Upper lobe of right lung (tissue), 1 donor: Measurements from ENCODE around the gene ARL10. TPM values are rescaled to one million over a fixed set of nuclear protein-coding genes. Genes with fewer than 3 reads are reported as not detected.

Experiments used
- microRNA-seq: library from miRNA; unstranded; fragments of <30 nt; microRNA quantifications from one replicate; pipeline ENCODE4 v1.2.0, GENCODE V29; 2020; ENCODE audit warnings: borderline microRNAs expressed
- total RNA-seq: library from RNA; stranded (reverse); fragmentation: NEBNext Ultra II Directional; extraction: Animal tissue kit (Norgen Biotek cat#: 25700); gene quantifications from one replicate; pipeline ENCODE4 v1.2.1, GENCODE V29; 2021
- donor health status: DM: no; HTN: yes; CAD: no; lungs with severe emphysema.

Gene ARL10
- total RNA-seq, 1 donor from 2014 or later: 7.9 TPM

Small RNA genes lying within 50 kb of the gene (microRNA-seq; reads per million reads assigned to microRNA genes)
- 2.3 reads per million, percentile 13 among the genes with 10 or more reads in this experiment for gene MIR1271

Other genes starting within 250 kb of the ARL10 start
- gene SIMC1, start 127.1 kb upstream of the ARL10 start, total RNA-seq: 17.6 TPM
- 92.6 TPM for gene KIAA1191, start 3.7 kb upstream of the ARL10 start, total RNA-seq
- gene NOP16, start 23.1 kb downstream of the ARL10 start, total RNA-seq: 13.6 TPM
- gene HIGD2A, start 23.3 kb downstream of the ARL10 start, total RNA-seq: 104 TPM
- 80.9 TPM for gene CLTB, start 51.1 kb downstream of the ARL10 start, total RNA-seq
- gene FAF2, start 82.9 kb downstream of the ARL10 start, total RNA-seq: 35.1 TPM
- gene RNF44, start 171.9 kb downstream of the ARL10 start, total RNA-seq: 48.0 TPM
- gene CDHR2, start 183.9 kb downstream of the ARL10 start, total RNA-seq: 0.35 TPM
- gene GPRIN1, start 244.7 kb downstream of the ARL10 start, total RNA-seq: 1.4 TPM